ENCODE measurements around the gene EID3.
"Not testable (repeated sequence)": the region's sequence is repeated elsewhere in the genome, so short reads cannot be mapped to it uniquely, and the experiment has no call there.

EID3 gene

DNA sequence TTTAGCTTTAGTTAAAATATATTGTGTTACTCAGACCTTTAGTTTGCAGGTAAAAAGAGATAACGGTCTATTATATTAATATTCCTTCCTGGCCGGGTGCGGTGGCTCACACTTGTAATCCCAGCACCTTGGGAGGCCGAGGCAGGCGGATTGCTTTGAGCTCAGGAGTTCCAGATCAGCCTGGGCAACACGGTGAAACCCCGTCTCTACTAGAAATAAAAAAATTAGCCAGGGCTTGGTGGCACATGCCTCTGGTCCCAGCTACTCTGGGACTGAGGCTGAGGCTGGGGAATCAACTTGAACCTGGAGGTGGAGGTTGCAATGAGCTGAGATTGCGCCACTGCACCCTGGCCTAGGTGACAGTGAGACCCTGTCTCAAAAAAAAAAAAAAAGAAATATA, 13.2 kb upstream of the EID3 start:
- DNase-seq (ENCODE audit: low read depth), result no peak

DNA sequence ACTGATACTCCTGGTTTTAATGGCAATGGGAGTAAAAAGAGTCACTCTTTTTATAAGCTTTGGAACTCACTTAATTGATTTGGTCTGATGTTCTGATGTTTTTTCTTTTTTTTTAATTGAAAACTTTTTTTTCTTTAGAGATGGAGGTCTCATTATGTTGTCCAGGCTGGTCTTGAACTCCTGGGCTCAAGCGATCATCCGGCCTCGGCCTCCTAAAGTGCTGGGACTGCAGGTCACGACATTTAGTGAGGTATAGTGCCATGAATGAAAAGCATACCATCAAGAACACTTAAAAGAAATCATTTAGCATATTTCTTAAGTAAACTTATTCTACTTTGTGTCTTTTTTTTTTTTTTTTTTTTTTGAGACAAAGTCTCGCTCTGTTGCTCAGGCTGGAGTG, 12.7 kb upstream of the EID3 start:
- no peak for DNase-seq (ENCODE audit: low read depth)

DNA sequence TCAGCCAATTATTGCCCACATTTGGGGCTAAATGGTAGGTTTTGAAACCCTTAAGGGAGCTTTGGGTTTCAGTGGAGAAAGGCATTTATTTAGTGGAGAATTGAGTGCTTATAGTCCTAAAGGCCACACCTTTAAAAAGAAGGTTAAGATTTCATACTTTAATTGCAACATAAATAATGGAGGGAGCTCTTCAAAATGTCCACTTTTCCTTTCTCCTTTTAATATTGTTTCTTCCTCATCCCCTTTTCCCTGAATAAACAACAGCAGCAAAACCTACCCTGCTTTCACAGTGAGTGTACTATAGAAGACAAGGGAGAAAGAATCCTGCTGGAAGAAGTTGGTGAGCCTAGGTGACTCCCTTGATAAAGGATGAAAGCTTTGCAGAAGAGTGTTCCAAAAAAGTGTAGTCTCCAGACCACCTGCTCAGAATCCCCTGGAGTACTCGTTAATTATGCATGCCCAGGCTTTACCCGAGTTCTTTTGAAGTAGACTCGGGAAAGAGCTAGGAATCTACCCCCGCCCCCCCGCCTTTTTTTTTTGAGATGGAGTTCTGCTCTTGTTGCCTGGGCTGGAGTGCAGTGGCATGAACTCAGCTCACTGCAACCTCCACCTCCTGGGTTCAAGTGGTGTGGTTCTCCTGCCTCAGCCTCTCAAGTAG, 11.5 kb upstream of the EID3 start:
- DNase-seq (ENCODE audit: low read depth), result no peak

DNA sequence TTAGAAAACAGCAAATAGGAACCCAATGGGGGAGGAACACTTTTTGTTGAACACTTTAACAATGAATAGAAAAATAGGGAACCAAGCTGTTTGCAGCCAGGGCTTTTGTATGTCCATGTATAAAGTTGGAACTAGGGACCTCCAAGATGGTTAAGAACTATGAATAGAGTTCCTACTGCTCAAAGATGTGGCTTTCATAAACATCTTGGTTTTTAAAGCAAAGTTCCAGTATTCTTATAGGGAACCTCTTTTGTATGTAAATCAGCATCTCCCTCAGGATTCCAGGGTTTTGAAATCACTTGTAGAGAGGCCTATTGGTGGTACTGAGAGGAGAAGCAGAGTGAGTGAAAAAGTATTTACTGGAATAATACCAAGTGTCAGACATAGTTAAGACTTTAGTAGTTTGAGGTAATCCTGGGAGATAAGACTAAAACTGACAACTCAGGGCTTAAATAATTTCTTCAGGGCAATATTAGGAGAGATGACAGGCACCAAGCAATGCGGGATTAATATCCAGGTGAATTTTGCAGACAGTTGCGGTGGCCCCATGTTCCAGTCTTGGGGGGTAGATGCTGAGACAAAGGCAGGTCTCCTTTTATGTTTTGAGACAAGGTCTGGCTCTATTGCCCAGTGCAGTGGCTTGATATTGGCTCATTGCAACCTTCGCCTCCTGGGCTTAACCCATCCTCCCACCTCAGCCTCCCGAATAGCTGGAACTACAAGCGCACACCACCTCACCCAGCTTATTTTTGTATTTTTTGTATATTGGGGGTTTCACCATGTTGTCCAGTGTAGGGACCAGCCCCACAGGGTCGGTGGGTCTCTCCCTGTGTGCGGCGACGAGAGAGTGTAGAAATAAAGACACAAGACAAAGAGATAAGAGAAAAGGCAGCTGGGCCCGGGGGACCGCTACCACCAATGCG, 10.4 kb upstream of the EID3 start:
- no peak for DNase-seq (ENCODE audit: low read depth)

DNA sequence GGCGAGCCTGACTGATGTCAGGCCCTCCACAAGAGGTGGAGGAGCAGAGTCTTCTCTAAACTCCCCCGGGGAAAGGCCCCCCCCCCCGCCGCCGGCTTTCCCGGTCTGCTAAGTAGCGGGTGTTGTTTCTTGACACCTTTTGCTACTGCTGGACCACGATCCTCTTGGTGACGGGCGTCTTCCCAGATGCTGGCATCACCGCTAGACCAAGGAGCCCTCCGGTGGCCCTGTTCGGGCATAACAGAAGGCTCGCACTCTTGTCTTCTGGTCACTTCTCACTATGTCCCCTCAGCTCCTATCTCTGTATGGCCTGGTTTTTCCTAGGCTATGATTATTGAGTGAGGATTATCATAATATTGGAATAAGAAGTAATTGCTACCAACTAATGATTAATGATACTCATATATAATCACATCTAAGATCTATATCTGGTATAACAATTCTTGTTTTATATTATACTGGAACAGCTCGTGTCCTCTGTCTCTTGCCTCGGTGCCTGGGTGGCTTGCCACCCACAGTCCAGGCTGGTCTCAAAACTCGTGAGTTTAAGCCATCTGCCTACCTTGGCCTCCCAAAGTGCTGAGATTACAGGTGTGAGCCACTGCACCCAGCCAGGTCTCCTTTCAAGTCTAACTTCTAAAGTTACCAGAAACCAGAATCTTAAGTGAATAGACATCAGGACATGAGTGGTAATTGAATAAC, 9.2 kb upstream of the EID3 start:
- not testable (repeated sequence) for DNase-seq (ENCODE audit: low read depth)

DNA sequence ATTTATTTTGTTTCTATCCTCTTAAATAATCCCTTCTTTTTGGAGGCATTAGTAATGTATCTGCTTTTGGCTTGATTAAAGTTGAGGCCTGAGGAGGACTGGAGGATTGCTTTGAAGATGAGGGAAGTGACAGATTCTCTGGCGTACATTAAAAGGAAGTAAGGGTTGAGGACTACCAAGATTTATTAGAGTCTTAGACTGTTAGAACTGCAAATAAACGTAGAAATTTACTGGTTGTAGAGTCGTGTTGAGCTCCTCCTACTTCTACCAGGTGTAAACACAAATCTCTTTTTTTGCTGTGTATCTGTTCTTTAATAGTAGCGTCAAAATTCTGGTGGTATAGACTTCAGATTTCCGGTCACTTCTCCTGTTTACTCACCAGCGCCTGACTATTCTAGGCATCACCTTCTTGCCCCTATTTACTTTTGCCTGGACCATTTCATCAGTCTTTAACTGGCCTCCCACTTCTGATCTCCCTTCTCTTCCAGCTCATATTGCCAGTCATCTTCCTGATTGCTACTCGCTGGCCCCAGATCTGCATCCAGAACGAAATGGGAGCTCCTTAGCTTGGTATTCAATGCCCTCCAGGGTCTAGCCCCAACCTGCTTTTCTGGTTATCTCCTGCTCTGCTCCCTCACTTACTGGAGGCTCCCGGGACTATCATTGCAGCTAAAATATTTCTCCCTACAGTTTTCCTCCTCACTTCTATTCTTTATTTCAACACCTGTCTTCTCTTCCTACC, 8.4 kb upstream of the EID3 start:
- no peak for DNase-seq (ENCODE audit: low read depth)

DNA sequence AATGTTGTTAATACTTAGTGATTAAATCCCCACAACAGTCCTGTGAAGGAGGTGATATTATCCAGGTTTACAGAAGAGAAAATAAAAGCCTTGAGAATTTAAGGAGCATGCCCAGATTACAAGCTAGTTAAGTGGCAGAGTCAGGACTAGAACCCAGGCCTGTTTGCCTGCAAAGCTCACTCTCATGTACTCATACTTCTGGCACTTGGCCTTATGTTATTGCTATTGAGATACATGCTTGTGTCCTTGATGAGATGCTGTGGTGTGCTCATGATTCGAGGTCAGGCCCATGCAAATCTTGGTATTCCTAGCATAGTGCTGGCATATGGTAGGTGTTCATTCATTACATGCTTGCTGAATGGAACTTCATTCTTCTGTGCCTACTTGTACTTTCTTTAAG, 7.6 kb upstream of the EID3 start:
- no peak for DNase-seq (ENCODE audit: low read depth)

DNA sequence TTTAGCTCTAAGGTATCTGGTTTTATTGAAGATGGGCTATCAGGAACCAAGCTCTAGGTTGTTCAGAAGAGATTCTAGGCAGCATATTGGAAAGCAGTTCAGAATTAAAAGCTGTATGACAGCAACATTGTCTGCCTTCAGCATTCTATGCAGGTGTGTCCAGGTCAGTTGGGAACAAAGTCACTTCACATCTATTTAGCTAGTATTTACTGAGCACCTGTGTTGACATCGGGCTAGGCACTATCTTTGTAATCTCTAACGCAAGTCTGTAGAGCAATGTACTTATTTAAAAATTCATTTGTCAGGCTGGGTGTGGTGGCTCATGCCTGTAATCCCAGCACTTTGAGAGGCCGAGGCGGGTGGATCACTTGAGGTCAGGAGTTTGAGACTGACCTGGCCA, 6.8 kb upstream of the EID3 start:
- DNase-seq (ENCODE audit: low read depth), result no peak

DNA sequence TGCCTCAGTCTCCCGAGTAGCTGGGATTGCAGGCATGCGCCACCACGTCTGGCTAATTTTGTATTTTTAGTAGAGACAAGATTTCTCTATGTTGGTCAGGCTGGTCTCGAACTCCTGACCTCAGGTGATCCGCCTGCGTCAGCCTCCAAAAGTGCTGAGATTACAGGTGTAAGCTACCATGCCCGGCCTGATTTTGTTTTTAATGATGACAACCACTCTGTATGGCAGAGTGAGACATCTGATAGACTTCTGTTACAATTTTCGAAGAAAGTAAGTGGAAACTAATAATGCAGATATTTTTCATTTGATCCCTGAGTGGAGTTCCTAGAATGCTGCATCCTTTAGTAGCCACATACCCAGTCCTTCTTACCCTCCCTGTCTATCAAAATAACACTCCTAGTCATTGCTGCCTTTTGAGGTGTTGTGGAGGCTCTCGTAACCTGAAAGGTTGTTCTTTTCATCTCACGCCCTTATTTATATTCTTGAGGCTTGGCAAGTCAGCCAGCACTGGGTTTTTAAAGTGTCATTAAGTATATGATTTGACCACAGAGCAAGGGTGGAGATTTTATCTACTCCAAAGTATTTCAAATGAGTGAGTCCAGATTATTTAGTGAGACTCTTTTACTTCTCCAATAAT, 5.9 kb upstream of the EID3 start:
- no peak for DNase-seq (ENCODE audit: low read depth)

DNA sequence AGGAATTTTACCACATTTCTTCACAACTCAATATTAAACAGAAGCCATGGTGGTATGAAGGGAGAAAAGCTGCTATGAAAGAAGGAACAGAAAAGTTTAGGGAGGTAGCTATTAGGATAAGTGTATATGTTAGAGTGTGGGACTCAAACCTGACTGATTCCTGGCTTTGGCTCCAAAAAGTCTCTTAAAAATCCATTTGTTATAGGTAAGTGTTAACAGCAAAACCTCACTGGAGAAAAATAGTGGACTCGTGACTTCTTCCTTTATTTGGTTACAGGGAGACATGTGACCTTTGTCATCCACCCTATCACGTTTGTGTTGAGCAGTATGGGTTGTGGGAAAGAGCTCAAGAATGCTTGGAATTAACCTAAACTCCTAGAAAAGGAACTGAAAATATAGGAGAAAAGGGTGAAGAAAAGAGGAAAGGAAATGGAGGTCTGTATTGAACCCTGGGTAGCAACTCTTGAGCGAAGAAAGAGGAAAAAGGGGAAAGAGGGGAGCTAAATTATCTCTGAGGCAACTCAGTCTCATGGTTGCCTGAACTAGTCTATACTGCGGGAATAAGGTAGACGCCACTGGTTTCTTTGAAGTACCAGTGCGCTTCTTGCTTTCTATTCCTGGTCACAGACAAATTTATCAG, 3.6 kb upstream of the EID3 start:
- DNase-seq (ENCODE audit: low read depth), result no peak

DNA sequence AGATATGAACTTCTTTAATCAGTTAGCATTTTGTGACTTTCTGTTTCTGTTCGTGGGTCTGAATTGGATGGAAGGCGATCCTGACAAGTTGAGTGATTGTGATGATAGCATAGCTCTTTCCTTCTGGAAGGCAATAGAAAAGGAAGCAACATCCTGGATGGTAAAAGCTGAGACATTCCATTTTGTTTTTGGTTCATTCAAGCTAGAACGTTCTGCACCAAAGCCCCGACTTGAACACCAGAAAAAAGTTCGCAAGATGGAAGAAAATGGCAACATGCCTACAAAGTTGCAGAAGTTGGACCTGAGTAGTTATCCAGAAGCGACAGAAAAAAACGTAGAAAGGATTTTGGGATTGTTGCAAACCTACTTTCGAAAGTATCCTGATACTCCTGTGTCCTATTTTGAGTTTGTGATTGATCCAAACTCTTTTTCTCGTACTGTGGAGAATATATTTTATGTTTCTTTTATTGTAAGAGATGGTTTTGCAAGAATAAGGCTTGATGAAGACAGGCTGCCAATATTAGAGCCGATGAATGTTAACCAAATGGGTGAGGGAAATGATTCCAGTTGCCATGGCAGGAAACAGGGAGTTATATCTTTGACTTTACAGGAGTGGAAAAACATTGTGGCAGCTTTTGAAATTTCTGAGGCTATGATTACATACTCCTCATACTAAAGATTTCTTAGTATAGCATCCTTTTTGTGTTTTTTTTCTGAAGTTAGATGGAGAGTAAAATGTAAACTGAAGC, 896 bp downstream of the EID3 start:
- DNase-seq (ENCODE audit: low read depth), result no peak

DNA sequence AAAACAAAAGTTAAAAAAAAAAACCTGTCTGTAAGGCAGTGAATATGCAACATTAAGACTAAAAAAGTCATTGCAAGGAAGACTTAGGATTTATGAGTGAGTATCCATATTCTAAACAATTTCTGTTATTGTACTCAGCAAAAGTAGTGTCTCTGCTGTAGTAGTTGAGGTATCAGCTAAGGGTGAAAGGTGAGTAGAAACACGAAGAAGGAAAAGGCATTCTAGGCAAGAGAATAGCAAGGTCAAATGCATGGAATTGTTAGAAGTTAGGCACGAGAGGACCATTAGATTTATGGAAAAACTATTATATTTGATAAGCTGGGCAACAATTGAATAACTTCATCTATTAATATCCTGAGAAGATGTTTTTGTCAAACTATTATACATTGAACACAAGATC, 1.8 kb downstream of the EID3 start:
- DNase-seq (ENCODE audit: low read depth), result no peak

DNA sequence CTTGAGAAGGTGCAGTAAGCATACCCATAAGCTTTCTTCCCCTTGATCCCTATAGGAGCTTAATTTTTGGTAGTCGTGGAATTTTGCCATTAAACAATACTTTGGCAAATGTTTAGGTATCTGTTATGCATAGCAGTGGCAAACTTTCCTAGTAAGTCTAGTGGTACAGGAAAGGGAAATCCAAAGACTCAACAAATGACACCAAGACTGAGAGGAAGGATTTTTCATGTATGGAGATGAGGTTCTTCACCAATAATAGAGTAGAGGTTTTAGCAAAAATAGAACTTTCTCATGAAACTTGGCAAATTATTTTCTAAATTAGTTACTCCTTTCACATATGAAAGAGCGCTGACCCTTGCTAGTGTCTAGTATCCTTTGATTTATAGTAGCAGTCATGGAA, 2.8 kb downstream of the EID3 start:
- DNase-seq (ENCODE audit: low read depth), result no peak

DNA sequence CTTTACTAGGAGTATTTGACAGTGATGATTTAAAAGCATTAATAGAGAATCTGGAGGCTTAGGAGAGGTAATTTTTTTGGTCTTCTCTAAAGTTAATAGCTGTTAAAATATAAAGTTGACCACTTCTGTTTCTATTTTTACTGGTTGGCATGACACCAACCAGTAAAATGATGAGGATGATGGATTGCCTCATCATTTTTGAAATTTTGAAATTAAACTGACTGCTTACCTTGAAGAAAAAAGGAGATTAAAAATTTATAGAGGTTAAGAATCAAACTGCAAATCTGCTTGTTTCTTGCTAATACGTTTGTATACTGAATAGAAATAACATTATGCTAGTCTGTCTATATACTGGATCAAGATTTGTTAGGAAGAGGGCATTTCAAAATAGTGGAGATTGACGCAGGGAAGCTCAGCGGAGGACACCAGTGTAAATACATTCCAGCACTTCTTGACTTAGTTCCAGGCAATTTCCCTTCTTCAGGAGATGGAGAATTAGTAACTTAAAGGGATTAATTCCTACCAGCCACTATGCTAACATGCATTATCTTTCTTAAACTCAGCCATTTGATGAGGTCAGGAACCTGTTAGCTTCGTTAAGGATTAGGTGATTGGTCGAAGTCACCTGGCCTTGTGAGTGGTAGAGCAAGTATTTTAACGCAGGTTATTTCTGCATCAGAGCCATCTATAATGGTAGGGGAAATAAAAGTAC, 3.6 kb downstream of the EID3 start:
- DNase-seq (ENCODE audit: low read depth), result no peak

DNA sequence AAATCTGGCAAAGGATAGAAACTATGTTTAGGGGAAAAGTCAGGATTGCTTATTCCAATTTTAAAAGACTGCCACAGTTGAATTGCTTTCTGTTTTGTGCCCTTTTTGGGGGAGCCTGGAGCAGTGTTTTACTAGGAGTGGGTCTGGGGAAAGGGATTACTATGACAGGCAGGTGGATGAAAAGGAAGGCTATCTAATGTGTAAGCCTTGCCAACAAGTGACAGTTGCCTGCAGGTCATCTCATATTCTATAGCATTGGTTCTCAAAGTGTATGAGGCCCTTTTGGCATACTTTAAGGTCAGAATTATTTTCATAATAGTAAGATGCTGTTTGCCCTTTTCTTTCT, 4.1 kb downstream of the EID3 start:
- DNase-seq (ENCODE audit: low read depth), result no peak

DNA sequence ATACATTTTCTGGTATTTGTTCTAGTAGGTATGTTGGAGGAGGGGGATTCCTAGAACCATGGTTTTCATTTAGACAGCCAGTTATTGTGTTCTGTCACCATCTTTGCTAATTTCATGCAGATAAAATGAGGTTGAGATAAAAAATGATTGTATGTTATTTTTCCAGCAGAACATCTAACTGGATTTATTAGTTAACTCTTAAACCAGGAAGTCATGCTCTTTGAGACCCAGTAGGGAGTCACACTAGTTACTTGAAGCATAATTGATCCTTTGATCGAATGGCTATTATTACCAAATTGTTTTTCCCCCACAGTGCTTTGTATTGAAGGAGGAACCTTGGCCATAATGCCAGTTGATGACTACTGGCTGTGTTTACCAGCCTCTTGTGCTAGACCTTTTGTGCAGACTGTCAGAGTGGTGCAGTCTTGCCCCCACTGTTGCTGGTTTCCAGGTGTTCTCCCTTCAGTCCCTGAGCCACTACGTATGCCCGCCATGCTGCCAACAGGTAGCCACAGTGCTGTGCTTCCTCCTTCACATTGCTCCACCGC, 6.0 kb downstream of the EID3 start:
- DNase-seq (ENCODE audit: low read depth), result no peak

DNA sequence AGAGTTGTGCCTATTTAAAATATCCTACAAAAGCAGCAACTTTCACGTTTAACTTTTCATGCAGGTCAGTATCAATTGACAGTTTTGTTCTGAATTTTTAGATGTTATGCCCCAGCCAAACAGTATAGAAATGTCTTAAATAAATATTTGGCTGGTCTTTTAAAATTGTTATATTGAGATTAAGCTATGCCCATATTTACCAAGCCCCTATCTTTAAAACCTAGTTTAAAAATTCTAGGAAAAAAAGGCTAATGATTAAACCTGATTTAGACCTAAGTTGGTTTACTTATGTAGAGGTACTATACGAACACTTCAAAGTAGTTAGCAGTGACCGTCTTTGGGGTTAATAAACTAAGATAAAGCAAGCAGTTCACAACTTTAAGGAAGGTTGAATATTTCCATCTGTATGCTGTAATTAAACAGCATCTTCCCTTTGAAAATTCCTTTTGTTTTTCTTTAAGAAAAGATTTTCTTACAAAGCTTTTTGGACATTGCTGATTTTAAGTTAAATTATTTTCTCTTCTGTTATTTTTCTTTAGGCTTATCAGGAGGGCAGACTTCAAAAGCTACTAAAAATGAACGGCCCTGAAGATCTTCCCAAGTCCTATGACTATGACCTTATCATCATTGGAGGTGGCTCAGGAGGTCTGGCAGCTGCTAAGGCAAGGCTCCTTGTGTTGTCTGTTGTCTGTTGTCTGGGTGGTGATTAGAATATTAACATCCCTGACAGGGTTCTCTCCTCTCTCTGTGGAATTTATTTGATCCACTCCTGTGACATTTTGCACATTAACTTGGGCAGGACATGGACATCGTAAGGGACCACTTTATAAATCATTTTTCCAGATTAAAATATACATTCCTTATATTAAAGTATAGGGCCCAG, 7.5 kb downstream of the EID3 start:
- no peak for DNase-seq (ENCODE audit: low read depth)

DNA sequence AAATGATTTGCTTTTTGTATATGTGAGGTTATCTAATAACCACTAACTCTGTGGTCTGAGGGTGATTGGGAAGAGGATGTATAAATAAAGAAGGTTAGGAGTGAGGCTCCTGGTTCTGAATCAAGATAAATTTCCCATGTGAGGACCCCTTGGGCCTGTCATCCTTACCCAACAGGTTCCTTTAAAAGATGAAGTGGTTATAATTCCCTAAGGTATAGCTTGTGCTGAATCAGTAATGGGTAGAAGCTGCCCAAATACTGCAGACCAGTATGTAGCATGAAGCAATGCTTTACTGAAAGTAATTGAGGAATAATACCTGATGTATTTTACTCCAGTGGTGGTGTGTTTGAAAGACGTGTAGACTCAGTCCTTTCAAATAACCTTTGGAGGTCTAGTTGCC, 8.7 kb downstream of the EID3 start:
- DNase-seq (ENCODE audit: low read depth), result no peak

DNA sequence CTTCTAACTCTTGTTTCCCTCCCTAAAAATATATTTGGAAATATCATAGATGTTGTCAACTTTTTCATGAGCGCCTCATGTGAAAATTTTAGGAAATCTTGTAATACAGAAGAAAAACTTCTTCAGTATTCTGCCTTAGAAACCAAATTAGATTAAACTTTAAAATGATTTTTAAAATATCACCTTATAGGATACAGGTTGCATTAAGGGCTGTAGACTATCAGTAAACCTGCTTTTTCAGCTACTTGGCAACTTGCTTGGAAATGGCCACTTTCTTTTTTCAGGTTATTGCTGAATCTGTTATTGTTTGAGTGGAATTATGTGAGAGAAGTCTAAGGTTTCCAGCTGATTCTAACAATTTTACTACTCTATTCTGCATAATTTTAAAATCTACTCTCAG, 9.1 kb downstream of the EID3 start:
- no peak for DNase-seq (ENCODE audit: low read depth)
